SIG-M5 treated with dmso at 0.1 percent for 504 hours (cell line): ENCODE results near the gene PHACTR2.

ENCODE experiments used
- DNase-seq: peaks from one replicate; lab custom pipeline; 2025; ENCODE audit not compliant: unreplicated experiment; lab: John Stamatoyannopoulos, UW

Gene PHACTR2

GRCh38 chr6:143674483-143675381, 3.0 kb upstream of the PHACTR2 start:
- no peak for DNase-seq

- no peak for DNase-seq
These were observed 2.3 kb upstream of the PHACTR2 start for GRCh38 chr6:143675382-143675900.

- peak; percentile 16 for DNase-seq
These were observed 1.8 kb upstream of the PHACTR2 start for GRCh38 chr6:143675946-143676345.

GRCh38 chr6:143676437-143677045, 1.2 kb upstream of the PHACTR2 start:
- no peak for DNase-seq

GRCh38 chr6:143677577-143677890, 231 bp upstream of the PHACTR2 start:
- DNase-seq = no peak

GRCh38 chr6:143679041-143679440, 1.3 kb downstream of the PHACTR2 start:
- no peak for DNase-seq

GRCh38 chr6:143680141-143680540, 2.4 kb downstream of the PHACTR2 start:
- DNase-seq = no peak

- no peak for DNase-seq
These were observed 5.0 kb downstream of the PHACTR2 start for GRCh38 chr6:143682805-143683204.

- DNase-seq = no peak
These were observed 6.7 kb downstream of the PHACTR2 start for GRCh38 chr6:143684486-143684885.

- no peak for DNase-seq
These were observed 7.9 kb downstream of the PHACTR2 start for GRCh38 chr6:143685653-143686052.

GRCh38 chr6:143687591-143687990, 9.8 kb downstream of the PHACTR2 start:
- DNase-seq = no peak

- no peak for DNase-seq
These were observed 10.9 kb downstream of the PHACTR2 start for GRCh38 chr6:143688681-143689080.

GRCh38 chr6:143689852-143690251, 12.1 kb downstream of the PHACTR2 start:
- DNase-seq = no peak

- no peak for DNase-seq
These were observed 13.4 kb downstream of the PHACTR2 start for GRCh38 chr6:143691155-143691554.

- DNase-seq = no peak
These were observed 14.3 kb downstream of the PHACTR2 start for GRCh38 chr6:143691900-143692636.

GRCh38 chr6:143692696-143693095, 14.9 kb downstream of the PHACTR2 start:
- DNase-seq = no peak

GRCh38 chr6:143694013-143694412, 16.2 kb downstream of the PHACTR2 start:
- DNase-seq = no peak

- DNase-seq = no peak
These were observed 16.8 kb downstream of the PHACTR2 start for GRCh38 chr6:143694560-143694959.

GRCh38 chr6:143695130-143695968, 17.6 kb downstream of the PHACTR2 start:
- DNase-seq = no peak

GRCh38 chr6:143695969-143696663, 18.4 kb downstream of the PHACTR2 start:
- DNase-seq = no peak
